Measurements from ENCODE around the gene CD6.

- TF ChIP-seq EGR1 (IDR thresholded peaks at IDR 0.05; ENCODE audit: low read depth) (no peak), REST (IDR thresholded peaks at IDR 0.05; ENCODE audit: low read depth) (no peak), EZH2phosphoT487 (IDR thresholded peaks at IDR 0.05; ENCODE audit: borderline replicate concordance) (no peak), CTCF (IDR thresholded peaks at IDR 0.05 in 2 of 3, conservative IDR thresholded peaks at IDR 0.05 in 1 of 3; ENCODE audit: borderline replicate concordance in 1 of 3, insufficient read depth in 1 of 3, low read depth in 2 of 3, low read length in 2 of 3) (no peak), CEBPB (IDR thresholded peaks at IDR 0.05; ENCODE audit: low read depth) (no peak), JUND (IDR thresholded peaks at IDR 0.05) (no peak), POLR2A (IDR thresholded peaks at IDR 0.05; ENCODE audit: borderline replicate concordance, extremely low read depth, insufficient read depth, insufficient read length) (no peak), YY1 (IDR thresholded peaks at IDR 0.05; ENCODE audit: extremely low read depth, insufficient replicate concordance, low read depth, low read length) (no peak), ZNF274 (IDR thresholded peaks at IDR 0.05; ENCODE audit: low read depth, low read length) (no peak), FOSL1 (IDR thresholded peaks at IDR 0.05; ENCODE audit: low read depth) (no peak), POLR2AphosphoS5 (IDR thresholded peaks at IDR 0.05; ENCODE audit: low read depth, low read length) (no peak), EZH2 (IDR thresholded peaks at IDR 0.05) (no peak), SRF (IDR thresholded peaks at IDR 0.05; ENCODE audit: low read depth) (no peak), SP1 (IDR thresholded peaks at IDR 0.05; ENCODE audit: low read depth) (no peak)
Measured at GRCh38 chr11:60994541-60995080, 23.1 kb downstream of the CD6 start.

Measured in HCT116 (cell line).